BJ (cell line): ENCODE measurements around the gene EPB41. TPM values are rescaled to one million over a fixed set of nuclear protein-coding genes. Genes with fewer than 3 reads are reported as not detected.

Source experiments
- CTCF ChIA-PET: fragments of 350-600 bp; formaldehyde crosslinking; extraction: SDS; loops from one replicate; lab custom pipeline; 2021; ENCODE audit warnings: antibody characterized with exemption, inconsistent platforms; lab: Yijun Ruan, JAX
- POLR2A ChIA-PET: fragments of 300-600 bp; sonication (Branson Sonifier 250); formaldehyde crosslinking; extraction: SDS; loops from one replicate; lab custom pipeline; 2021; ENCODE audit warnings: antibody characterized with exemption; lab: Charles Lee
- DNase-seq: peaks from one replicate; pipeline ENCODE4 v3.0.0-alpha.2; 2011; ENCODE audit warnings: low read depth
- H3K27me3 ChIP-seq: 2 replicates; pipeline ENCODE4 v1.6.0; 2011; ENCODE audit warnings: low read length; ENCODE audit not compliant: control insufficient read depth, insufficient read depth
- H3K36me3 ChIP-seq: 2 replicates; pipeline ENCODE4 v1.5.1; 2011; ENCODE audit warnings: low read length; ENCODE audit not compliant: control insufficient read depth, insufficient read depth
- H3K4me3 ChIP-seq: 2 replicates; pipeline ENCODE4 v1.5.1; 2011; ENCODE audit warnings: low read depth, mild to moderate bottlenecking, control low read depth, low read length
- polyA plus RNA-seq: library from polyadenylated mRNA; depleted of rRNA; stranded (reverse); fragments of >200 nt; gene quantifications from 2 replicates; pipeline ENCODE4 v1.2.3, GENCODE V29; 2011
- TF ChIP-seq, protein P1 (sequence below): IDR thresholded peaks from 2 replicates; pipeline ENCODE4 v1.5.1; 2011; ENCODE audit warnings: low read depth, mild to moderate bottlenecking, control low read depth, inconsistent platforms, low read length, moderate library complexity; ENCODE audit not compliant: insufficient read depth

The EPB41 gene
- polyA plus RNA-seq, 1 experiment, result 7.5 TPM

DNA sequence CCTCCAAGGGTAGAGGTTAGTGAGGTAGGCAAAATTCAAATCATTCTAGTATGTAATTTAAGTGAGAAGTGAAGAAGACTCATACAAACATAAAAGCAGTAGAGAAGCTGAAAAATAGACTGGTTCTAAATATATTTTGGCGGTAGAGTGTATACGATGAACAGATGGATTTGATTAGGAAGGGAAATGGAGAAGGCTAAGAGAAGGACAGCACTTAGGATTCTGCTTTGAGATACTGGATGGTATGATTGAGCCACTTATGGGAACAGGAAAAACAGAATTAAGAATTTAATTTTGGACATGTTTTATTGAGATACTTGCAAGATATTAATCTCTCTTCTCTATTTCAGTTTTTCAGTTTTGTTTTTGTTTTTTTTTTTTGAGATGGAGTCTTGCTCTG lies 60.1 kb downstream of the EPB41 start:
- TF ChIP-seq, protein P1, sequence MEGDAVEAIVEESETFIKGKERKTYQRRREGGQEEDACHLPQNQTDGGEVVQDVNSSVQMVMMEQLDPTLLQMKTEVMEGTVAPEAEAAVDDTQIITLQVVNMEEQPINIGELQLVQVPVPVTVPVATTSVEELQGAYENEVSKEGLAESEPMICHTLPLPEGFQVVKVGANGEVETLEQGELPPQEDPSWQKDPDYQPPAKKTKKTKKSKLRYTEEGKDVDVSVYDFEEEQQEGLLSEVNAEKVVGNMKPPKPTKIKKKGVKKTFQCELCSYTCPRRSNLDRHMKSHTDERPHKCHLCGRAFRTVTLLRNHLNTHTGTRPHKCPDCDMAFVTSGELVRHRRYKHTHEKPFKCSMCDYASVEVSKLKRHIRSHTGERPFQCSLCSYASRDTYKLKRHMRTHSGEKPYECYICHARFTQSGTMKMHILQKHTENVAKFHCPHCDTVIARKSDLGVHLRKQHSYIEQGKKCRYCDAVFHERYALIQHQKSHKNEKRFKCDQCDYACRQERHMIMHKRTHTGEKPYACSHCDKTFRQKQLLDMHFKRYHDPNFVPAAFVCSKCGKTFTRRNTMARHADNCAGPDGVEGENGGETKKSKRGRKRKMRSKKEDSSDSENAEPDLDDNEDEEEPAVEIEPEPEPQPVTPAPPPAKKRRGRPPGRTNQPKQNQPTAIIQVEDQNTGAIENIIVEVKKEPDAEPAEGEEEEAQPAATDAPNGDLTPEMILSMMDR, result no peak
- ChIA-PET POLR2A (interaction anchor here (0.5 kb wide), 1 partner anchor 60 kb away, joined by 4 read pairs; no protein-coding TSS in a partner anchor), CTCF (interaction anchor here (1.1 to 1.3 kb wide), 2 partner anchors 11 to 18 kb away, joined by 3 to 6 read pairs; no protein-coding TSS in a partner anchor)
- no peaks in the 10 kb centered on the region for H3K36me3 ChIP-seq
- DNase-seq, result peak; percentile 12
- H3K27me3 ChIP-seq, result no peaks in the 10 kb centered on the region
- H3K4me3 ChIP-seq, result no peak overlapping the region

DNA sequence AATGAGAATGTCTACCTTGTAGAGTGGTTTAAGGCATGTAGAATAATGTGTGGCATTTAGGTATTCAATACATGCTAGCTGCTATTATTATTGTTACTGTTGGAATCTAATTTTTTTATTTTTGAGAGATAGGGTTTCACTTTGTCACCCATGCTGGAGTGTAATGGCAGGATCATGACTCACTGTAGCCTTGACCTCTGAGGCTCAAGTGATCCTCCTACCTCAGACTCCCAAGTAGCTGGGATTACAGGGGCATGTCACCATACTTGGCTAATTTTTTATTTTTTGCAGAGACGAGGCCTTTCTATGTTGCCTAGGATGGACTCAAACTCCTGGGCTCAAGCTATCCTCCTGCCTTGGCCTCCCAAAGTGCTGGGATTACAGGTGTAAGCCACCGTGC lies 61.9 kb downstream of the EPB41 start:
- POLR2A ChIA-PET, result no interaction called here
- TF ChIP-seq, protein P1, result no peak
- H3K4me3 ChIP-seq, result no peak overlapping the region
- DNase-seq, result no peak
- CTCF ChIA-PET, result interaction anchor here (0.6 to 1.8 kb wide), 3 partner anchors 9 to 58 kb away, joined by 3 to 7 read pairs (median 4); no protein-coding TSS in a partner anchor
- no peaks in the 10 kb centered on the region for H3K27me3 ChIP-seq
- H3K36me3 ChIP-seq, result no peaks in the 10 kb centered on the region

GRCh38 chr1:28981210-28981609 lies 66.8 kb downstream of the EPB41 start:
- Histone ChIP-seq H3K36me3 (no peaks in the 10 kb centered on the region), H3K27me3 (no peaks in the 10 kb centered on the region), H3K4me3 (no peak overlapping the region)
- TF ChIP-seq, protein P1, result no peak
- POLR2A ChIA-PET, result no interaction called here
- DNase-seq, result no peak
- CTCF ChIA-PET, result no interaction called here

DNA sequence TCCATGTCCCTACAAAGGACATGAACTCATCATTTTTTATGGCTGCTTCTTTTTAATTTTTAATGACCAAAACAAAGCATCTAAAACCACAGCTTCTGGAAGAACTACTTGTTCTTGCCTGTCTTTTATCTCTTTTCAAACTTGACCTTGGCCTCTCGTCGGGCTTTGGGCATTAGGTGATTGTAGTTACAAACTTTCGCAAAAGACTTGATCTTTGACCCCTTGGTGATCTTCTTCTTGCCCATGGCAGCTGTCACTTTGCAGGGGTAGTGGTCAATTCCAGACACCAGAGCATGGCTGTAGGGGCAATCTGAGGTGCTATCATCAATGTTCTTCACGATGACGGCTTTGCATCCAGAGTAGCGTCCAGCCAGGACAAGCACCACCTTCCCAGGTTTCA lies 67.8 kb downstream of the EPB41 start:
- TF ChIP-seq, protein P1, result no peak
- no peaks in the 10 kb centered on the region for H3K36me3 ChIP-seq
- H3K4me3 ChIP-seq, result no peak overlapping the region
- DNase-seq, result no peak
- no peaks in the 10 kb centered on the region for H3K27me3 ChIP-seq
- ChIA-PET POLR2A (no interaction called here), CTCF (no interaction called here)

DNA sequence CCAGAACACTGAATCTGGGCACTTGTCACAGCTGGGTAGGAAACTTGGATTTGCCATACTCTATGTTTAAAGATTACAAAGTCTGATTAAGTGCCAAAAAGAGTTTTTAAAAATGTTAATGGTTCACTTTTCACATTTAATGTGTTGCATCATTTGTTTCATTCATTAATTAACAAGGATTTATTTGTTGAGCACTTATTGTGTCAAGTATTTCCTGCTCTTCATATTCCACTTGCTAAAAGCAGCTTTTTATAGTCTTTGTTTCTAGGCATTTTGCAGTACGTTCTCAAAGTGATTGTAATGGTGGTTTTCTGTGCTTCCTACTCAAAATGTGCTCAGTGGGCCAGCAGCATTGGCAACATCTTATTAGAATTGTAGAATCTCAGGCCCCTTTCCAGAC lies 68.7 kb downstream of the EPB41 start:
- no peaks in the 10 kb centered on the region for H3K36me3 ChIP-seq
- H3K27me3 ChIP-seq, result no peaks in the 10 kb centered on the region
- ChIA-PET CTCF (no interaction called here), POLR2A (no interaction called here)
- no peak for DNase-seq
- no peak overlapping the region for H3K4me3 ChIP-seq
- TF ChIP-seq, protein P1, result no peak
